Measurements from ENCODE around the gene GBP3. TPM values are rescaled to one million over a fixed set of nuclear protein-coding genes. Genes with fewer than 3 reads are reported as not detected.
"Not testable (repeated sequence)": the region's sequence is repeated elsewhere in the genome, so short reads cannot be mapped to it uniquely, and the experiment has no call there.

The GBP3 gene
- total RNA-seq, 1 donor from 2014 or later: 2.1 TPM

GRCh38 chr1:88981506-88981905 lies 41.2 kb downstream of the GBP3 start:
- not testable (repeated sequence) for H3K27ac ChIP-seq (ENCODE audit: low read depth, low read length)
- H3K4me1 ChIP-seq (ENCODE audit: control insufficient read depth in 3 of 3, insufficient read depth in 3 of 3, low read length in 3 of 3): peaks cover 7 to 17% (median 13%) of the 10 kb centered on the region in 3 donors

GRCh38 chr1:88980870-88981269 lies 41.8 kb downstream of the GBP3 start:
- peaks cover 3 to 7% (median 5%) of the 10 kb centered on the region in 3 donors for H3K36me3 ChIP-seq (ENCODE audit: control insufficient read depth in 3 of 3, insufficient read depth in 3 of 3, low read length in 3 of 3)
- H3K9me3 ChIP-seq (ENCODE audit: control insufficient read depth in 3 of 3, low read length in 3 of 3): no peaks in the 10 kb centered on the region
- H3K9ac ChIP-seq (ENCODE audit: low read depth in 1 of 3, low read length in 3 of 3): no peak overlapping the region
- H3K4me1 ChIP-seq (ENCODE audit: control insufficient read depth in 3 of 3, insufficient read depth in 3 of 3, low read length in 3 of 3): peaks cover 7 to 17% (median 13%) of the 10 kb centered on the region in 3 donors
- no peak overlapping the region for H3K27ac ChIP-seq (ENCODE audit: low read depth, low read length)
- H3K27me3 ChIP-seq (ENCODE audit: control insufficient read depth in 3 of 3, insufficient read depth in 3 of 3, low read length in 3 of 3): no peaks in the 10 kb centered on the region
- H3K4me3 ChIP-seq (ENCODE audit: low read length in 3 of 3): no peak overlapping the region

More at GRCh38 chr1:88981506-88981905, 41.2 kb downstream of the GBP3 start:
- not testable (repeated sequence) for H3K36me3 ChIP-seq (ENCODE audit: control insufficient read depth in 3 of 3, insufficient read depth in 3 of 3, low read length in 3 of 3); H3K27me3 ChIP-seq (ENCODE audit: control insufficient read depth in 3 of 3, insufficient read depth in 3 of 3, low read length in 3 of 3); H3K9me3 ChIP-seq (ENCODE audit: control insufficient read depth in 3 of 3, low read length in 3 of 3); H3K4me3 ChIP-seq (ENCODE audit: low read length in 3 of 3); H3K9ac ChIP-seq (ENCODE audit: low read depth in 1 of 3, low read length in 3 of 3)

GRCh38 chr1:88979749-88980116 lies 42.9 kb downstream of the GBP3 start:
- Histone ChIP-seq H3K36me3 (ENCODE audit: control insufficient read depth in 3 of 3, insufficient read depth in 3 of 3, low read length in 3 of 3) (peaks cover 3 to 5% (median 4%) of the 10 kb centered on the region in 3 donors), H3K4me1 (ENCODE audit: control insufficient read depth in 3 of 3, insufficient read depth in 3 of 3, low read length in 3 of 3) (peaks cover 3 to 7% (median 7%) of the 10 kb centered on the region in 3 donors), H3K9me3 (ENCODE audit: control insufficient read depth in 3 of 3, low read length in 3 of 3) (no peaks in the 10 kb centered on the region)

GRCh38 chr1:88979054-88979748 lies 43.5 kb downstream of the GBP3 start:
- no peak overlapping the region for H3K4me3 ChIP-seq (ENCODE audit: low read length in 3 of 3)
- H3K9me3 ChIP-seq (ENCODE audit: control insufficient read depth in 3 of 3, low read length in 3 of 3): no peaks in the 10 kb centered on the region
- H3K9ac ChIP-seq (ENCODE audit: low read depth in 1 of 3, low read length in 3 of 3): no peak overlapping the region
- H3K36me3 ChIP-seq (ENCODE audit: control insufficient read depth in 3 of 3, insufficient read depth in 3 of 3, low read length in 3 of 3): peaks cover 3 to 5% (median 4%) of the 10 kb centered on the region in 3 donors
- H3K4me1 ChIP-seq (ENCODE audit: control insufficient read depth in 3 of 3, insufficient read depth in 3 of 3, low read length in 3 of 3): peaks cover 0 to 5% (median 2%) of the 10 kb centered on the region in 3 donors
- no peaks in the 10 kb centered on the region for H3K27me3 ChIP-seq (ENCODE audit: control insufficient read depth in 3 of 3, insufficient read depth in 3 of 3, low read length in 3 of 3)
- no peak overlapping the region for H3K27ac ChIP-seq (ENCODE audit: low read depth, low read length)

More at GRCh38 chr1:88979749-88980116, 42.9 kb downstream of the GBP3 start:
- Histone ChIP-seq H3K9ac (ENCODE audit: low read depth in 1 of 3, low read length in 3 of 3) (no peak overlapping the region), H3K27me3 (ENCODE audit: control insufficient read depth in 3 of 3, insufficient read depth in 3 of 3, low read length in 3 of 3) (no peaks in the 10 kb centered on the region), H3K27ac (ENCODE audit: low read depth, low read length) (no peak overlapping the region), H3K4me3 (ENCODE audit: low read length in 3 of 3) (no peak overlapping the region)

- H3K4me1 ChIP-seq (ENCODE audit: control insufficient read depth in 3 of 3, insufficient read depth in 3 of 3, low read length in 3 of 3): peaks cover 0 to 5% (median 0%) of the 10 kb centered on the region in 3 donors
- no peaks in the 10 kb centered on the region for H3K27me3 ChIP-seq (ENCODE audit: control insufficient read depth in 3 of 3, insufficient read depth in 3 of 3, low read length in 3 of 3)
- H3K9ac ChIP-seq (ENCODE audit: low read depth in 1 of 3, low read length in 3 of 3): no peak overlapping the region
- no peak overlapping the region for H3K4me3 ChIP-seq (ENCODE audit: low read length in 3 of 3)
- no peaks in the 10 kb centered on the region for H3K36me3 ChIP-seq (ENCODE audit: control insufficient read depth in 3 of 3, insufficient read depth in 3 of 3, low read length in 3 of 3)
- no peaks in the 10 kb centered on the region for H3K9me3 ChIP-seq (ENCODE audit: control insufficient read depth in 3 of 3, low read length in 3 of 3)
- no peak overlapping the region for H3K27ac ChIP-seq (ENCODE audit: low read depth, low read length)
Observed at GRCh38 chr1:88976235-88976634, 46.4 kb downstream of the GBP3 start.

- not testable (repeated sequence) for H3K9me3 ChIP-seq (ENCODE audit: control insufficient read depth in 3 of 3, low read length in 3 of 3); H3K27me3 ChIP-seq (ENCODE audit: control insufficient read depth in 3 of 3, insufficient read depth in 3 of 3, low read length in 3 of 3); H3K4me1 ChIP-seq (ENCODE audit: control insufficient read depth in 3 of 3, insufficient read depth in 3 of 3, low read length in 3 of 3); H3K36me3 ChIP-seq (ENCODE audit: control insufficient read depth in 3 of 3, insufficient read depth in 3 of 3, low read length in 3 of 3); H3K9ac ChIP-seq (ENCODE audit: low read depth in 1 of 3, low read length in 3 of 3); H3K4me3 ChIP-seq (ENCODE audit: low read length in 3 of 3); H3K27ac ChIP-seq (ENCODE audit: low read depth, low read length)
Observed at GRCh38 chr1:88974616-88975172, 48.0 kb downstream of the GBP3 start.

GRCh38 chr1:88973520-88974137 lies 49.0 kb downstream of the GBP3 start:
- H3K36me3 ChIP-seq (ENCODE audit: control insufficient read depth in 3 of 3, insufficient read depth in 3 of 3, low read length in 3 of 3): peaks cover 0 to 2% (median 0%) of the 10 kb centered on the region in 3 donors
- H3K4me1 ChIP-seq (ENCODE audit: control insufficient read depth in 3 of 3, insufficient read depth in 3 of 3, low read length in 3 of 3): no peaks in the 10 kb centered on the region
- no peaks in the 10 kb centered on the region for H3K27me3 ChIP-seq (ENCODE audit: control insufficient read depth in 3 of 3, insufficient read depth in 3 of 3, low read length in 3 of 3)
- no peak overlapping the region for H3K9ac ChIP-seq (ENCODE audit: low read depth in 1 of 3, low read length in 3 of 3)
- no peak overlapping the region for H3K4me3 ChIP-seq (ENCODE audit: low read length in 3 of 3)
- H3K9me3 ChIP-seq (ENCODE audit: control insufficient read depth in 3 of 3, low read length in 3 of 3): no peaks in the 10 kb centered on the region
- H3K27ac ChIP-seq (ENCODE audit: low read depth, low read length): no peak overlapping the region

GRCh38 chr1:88961647-88962275 lies 60.9 kb downstream of the GBP3 start:
- H3K9me3 ChIP-seq (ENCODE audit: control insufficient read depth in 3 of 3, low read length in 3 of 3): no peaks in the 10 kb centered on the region
- no peaks in the 10 kb centered on the region for H3K27me3 ChIP-seq (ENCODE audit: control insufficient read depth in 3 of 3, insufficient read depth in 3 of 3, low read length in 3 of 3)
- H3K4me3 ChIP-seq (ENCODE audit: low read length in 3 of 3): no peak overlapping the region
- peaks cover 9 to 24% (median 19%) of the 10 kb centered on the region in 3 donors for H3K36me3 ChIP-seq (ENCODE audit: control insufficient read depth in 3 of 3, insufficient read depth in 3 of 3, low read length in 3 of 3)
- no peak overlapping the region for H3K9ac ChIP-seq (ENCODE audit: low read depth in 1 of 3, low read length in 3 of 3)
- H3K27ac ChIP-seq (ENCODE audit: low read depth, low read length): no peak overlapping the region
- H3K4me1 ChIP-seq (ENCODE audit: control insufficient read depth in 3 of 3, insufficient read depth in 3 of 3, low read length in 3 of 3): no peaks in the 10 kb centered on the region

- H3K27ac ChIP-seq (ENCODE audit: low read depth, low read length): no peak overlapping the region
- peaks cover 9 to 27% (median 19%) of the 10 kb centered on the region in 3 donors for H3K36me3 ChIP-seq (ENCODE audit: control insufficient read depth in 3 of 3, insufficient read depth in 3 of 3, low read length in 3 of 3)
- H3K9ac ChIP-seq (ENCODE audit: low read depth in 1 of 3, low read length in 3 of 3): no peak overlapping the region
Observed at GRCh38 chr1:88961081-88961480, 61.6 kb downstream of the GBP3 start.

More at GRCh38 chr1:88961081-88961480, 61.6 kb downstream of the GBP3 start:
- no peaks in the 10 kb centered on the region for H3K27me3 ChIP-seq (ENCODE audit: control insufficient read depth in 3 of 3, insufficient read depth in 3 of 3, low read length in 3 of 3)
- no peaks in the 10 kb centered on the region for H3K4me1 ChIP-seq (ENCODE audit: control insufficient read depth in 3 of 3, insufficient read depth in 3 of 3, low read length in 3 of 3)
- no peaks in the 10 kb centered on the region for H3K9me3 ChIP-seq (ENCODE audit: control insufficient read depth in 3 of 3, low read length in 3 of 3)
- H3K4me3 ChIP-seq (ENCODE audit: low read length in 3 of 3): no peak overlapping the region
